TTC549 (cell line): ENCODE results near the gene EPHA4.

ENCODE experiments used
- FAIRE-seq: peaks from 2 replicates; lab custom pipeline; 2012; peaks lifted over from hg19 to GRCh38; lab: Jason Lieb, UNC

The EPHA4 gene

GRCh38 chr2:221571551-221572218 is 419 bp downstream of the EPHA4 start:
- no peak for FAIRE-seq

DNA sequence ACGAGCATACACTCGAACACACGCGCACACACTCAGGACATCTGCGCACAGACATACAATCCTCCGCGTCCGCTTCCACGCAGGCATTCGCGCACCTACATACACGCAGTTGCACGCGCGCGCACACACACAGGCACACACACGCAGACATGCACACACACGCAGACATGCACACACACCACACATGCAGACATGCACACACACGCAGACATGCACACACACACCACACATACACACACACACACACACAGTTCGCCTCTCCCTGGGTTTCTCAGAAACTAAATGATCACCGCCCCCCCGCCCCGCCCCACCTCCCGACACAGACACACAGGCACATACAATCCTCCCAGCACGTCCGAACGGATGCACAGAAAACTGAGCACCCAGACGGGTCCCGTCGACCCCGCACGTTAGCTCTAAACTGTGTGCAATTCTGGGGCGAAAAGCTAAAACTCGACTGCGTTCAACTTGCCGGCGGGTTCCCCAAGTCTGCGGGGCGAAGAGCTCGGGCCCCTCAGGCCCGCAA is 1.0 kb downstream of the EPHA4 start:
- no peak for FAIRE-seq

- no peak for FAIRE-seq
Observed at GRCh38 chr2:221570321-221570935, 1.7 kb downstream of the EPHA4 start.

DNA sequence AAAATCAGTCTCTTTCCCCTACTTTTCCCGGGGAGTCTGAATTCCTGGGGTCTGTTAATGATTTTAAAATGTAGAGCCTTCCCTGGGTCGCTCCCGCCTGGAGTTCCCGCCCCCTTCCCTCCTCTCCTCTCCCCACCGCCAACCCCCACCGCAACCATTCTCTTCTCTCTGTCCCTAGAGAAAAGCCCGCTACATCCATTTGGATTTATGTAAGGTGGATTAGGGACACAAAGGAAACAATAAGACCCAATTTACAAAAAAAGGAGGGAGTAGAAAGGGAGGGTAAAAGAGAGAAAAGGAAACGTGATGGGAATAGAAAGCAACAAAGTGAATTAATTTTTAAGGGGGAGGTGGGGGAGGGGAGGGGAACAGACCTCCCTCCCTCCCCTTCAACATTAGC is 2.2 kb downstream of the EPHA4 start:
- FAIRE-seq: no peak

- FAIRE-seq: no peak
Observed at GRCh38 chr2:221569425-221569845, 2.7 kb downstream of the EPHA4 start.

- FAIRE-seq: no peak
Observed at GRCh38 chr2:221568299-221568698, 3.8 kb downstream of the EPHA4 start.

DNA sequence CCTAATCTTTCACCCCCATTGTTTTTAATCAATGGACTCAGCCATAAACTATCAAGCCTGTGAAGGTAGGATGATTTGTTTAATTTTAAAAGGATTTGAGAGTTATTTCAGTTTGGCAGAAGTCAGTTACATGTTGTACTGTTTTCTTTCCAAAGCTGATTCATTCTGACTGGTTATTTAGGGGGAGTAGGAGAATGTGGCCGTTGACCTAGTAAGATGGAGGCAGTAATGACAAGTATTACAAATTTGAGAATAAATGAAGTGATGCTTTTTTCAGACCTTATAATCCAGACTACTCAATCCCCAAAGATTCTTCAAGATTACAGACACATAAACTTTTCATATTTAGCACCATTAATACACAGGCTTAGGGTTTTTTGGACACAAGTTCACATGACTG is 4.3 kb downstream of the EPHA4 start:
- FAIRE-seq: no peak

GRCh38 chr2:221567231-221567760 is 4.8 kb downstream of the EPHA4 start:
- no peak for FAIRE-seq

DNA sequence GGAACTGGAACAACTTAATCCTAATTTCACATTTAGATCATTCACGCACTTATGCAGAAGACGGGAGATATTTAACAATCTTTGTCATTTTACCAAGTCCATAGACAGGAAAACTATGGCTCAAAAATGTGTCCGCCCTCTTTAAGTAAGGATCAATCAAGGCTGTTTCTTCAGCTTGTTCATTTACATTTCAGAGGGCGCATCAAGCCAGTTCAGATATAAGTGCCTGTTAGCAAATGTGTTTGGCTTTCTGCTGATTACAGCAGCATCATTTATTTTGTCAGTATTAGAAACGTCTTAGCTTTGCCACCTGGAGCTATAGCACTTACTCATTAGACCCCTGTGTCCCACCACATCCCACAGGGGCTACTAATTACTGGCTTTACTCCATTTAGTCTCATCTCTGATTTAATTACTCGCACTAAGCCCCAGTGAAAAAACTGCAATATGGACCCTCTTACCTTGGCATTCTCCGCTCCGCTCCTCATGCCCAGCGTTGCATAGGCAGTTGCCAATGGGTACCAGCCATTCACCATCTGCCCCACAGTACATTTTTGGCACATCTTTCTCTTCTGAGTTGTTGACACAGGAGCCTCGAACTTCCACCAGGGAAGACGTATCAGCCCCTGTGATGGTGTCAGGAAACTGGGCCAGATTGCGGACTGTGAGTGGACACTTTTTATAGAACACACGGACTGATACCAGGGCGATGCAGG is 8.7 kb downstream of the EPHA4 start:
- no peak for FAIRE-seq

- FAIRE-seq: no peak
Observed at GRCh38 chr2:221562226-221562625, 9.9 kb downstream of the EPHA4 start.

- FAIRE-seq: no peak
Observed at GRCh38 chr2:221561770-221562169, 10.3 kb downstream of the EPHA4 start.

- FAIRE-seq: no peak
Observed at GRCh38 chr2:221559991-221560390, 12.1 kb downstream of the EPHA4 start.

DNA sequence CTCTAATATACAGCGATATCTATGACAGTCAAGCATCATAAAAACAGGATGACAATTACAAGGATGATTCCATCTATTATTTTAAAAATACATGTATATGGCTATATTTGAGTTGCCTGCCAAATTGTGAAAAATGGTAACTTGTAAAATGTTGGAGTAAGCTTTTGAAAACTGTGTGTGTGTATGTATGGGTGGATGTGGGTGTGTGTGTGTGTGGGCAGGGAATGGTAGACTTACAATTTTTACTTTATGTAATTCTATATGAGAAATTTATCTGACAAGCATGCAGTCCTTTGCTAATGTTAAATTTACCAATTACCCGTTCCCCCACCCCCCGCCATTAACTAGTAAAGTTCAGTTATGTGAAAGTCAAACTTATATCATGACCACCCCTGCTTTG is 14.0 kb downstream of the EPHA4 start:
- no peak for FAIRE-seq

- FAIRE-seq: no peak
Observed at GRCh38 chr2:221555494-221555846, 16.6 kb downstream of the EPHA4 start.

GRCh38 chr2:221554769-221555493 is 17.2 kb downstream of the EPHA4 start:
- no peak for FAIRE-seq

GRCh38 chr2:221553333-221553732 is 18.8 kb downstream of the EPHA4 start:
- FAIRE-seq: no peak

- FAIRE-seq: no peak
Observed at GRCh38 chr2:221552291-221552690, 19.8 kb downstream of the EPHA4 start.

DNA sequence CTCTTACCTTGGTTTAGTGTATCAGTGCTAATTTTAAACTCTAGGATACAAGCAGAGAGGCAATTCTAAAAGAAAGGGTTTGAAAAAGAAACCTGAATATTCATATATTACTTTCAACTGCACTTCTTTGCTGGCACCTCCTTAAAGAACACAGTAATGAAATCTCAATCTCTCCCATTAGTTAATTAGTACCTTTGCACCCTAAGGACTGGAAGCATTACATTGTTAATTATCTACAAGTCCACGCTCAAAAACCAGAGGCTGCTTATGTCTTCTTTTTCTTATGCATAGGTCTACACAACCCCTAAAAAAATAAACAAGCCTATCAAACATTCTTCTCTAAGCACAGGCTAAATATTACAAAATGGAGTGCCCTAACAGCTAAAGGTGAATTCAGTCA is 20.2 kb downstream of the EPHA4 start:
- no peak for FAIRE-seq

GRCh38 chr2:221549143-221549542 is 23.0 kb downstream of the EPHA4 start:
- no peak for FAIRE-seq

DNA sequence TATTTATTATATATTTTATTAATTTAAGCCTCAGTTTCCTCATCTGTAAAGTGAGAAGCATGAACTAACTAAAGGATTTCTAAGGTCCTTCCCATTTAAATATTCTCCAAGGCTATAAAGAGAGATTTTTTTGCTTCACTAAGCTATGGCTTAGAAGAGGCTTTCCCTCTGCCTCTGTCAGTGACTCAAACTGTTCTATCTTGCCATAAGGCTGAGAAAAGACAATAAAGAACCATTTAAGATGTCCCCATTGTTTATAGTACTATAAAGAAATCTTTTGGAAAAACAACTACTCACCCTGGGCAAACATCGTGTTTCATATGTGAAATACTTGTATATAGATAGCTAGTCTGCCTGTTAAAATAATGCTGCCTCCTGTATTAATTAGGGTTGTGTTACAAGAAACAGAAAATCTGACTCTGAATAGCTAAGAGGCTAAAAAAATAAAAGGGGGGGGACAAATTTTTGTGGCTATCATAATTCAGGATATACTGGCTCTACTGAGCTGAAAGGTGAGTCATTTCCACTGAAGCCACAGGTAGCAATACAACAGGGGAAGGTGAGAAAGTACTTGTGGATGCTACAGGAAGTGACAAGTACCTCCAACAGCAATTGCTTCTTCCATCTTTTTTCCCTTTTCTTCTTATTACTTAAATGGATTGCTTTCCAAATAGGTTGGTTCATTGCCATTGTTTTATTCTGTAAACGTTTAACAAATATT is 25.4 kb downstream of the EPHA4 start:
- FAIRE-seq: no peak

DNA sequence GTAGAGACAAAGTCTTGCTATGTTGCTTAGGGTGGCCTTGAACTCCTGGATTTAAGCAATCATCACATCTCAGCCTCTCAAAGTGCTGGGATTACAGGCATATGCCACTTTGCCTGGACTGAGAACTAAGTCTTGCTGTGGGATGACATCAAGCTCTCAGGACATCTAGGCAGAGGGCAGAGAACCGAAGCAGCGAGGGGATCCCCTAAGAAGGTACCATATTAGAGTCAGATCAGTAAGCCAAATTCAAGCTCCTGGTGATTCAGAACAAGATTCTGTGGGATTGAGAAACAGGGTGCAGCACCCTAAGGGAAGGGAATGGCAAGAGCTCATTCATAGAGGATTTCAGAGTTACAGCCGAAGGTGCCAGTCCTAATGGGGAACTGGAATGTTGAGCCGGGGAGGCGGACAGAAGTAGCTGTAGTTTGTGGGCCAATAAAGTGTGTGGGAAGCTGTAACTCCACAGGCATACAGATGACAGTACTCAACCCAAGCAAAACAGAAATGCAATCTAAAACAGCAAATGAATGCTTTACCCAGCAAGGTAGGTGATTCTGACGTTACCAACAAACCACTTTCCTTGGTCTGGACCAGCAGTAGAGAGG is 30.9 kb downstream of the EPHA4 start:
- no peak for FAIRE-seq
